NB4 (cell line): Measurements from ENCODE around the gene VAV2.
"Not testable (repeated sequence)": the region's sequence is repeated elsewhere in the genome, so short reads cannot be mapped to it uniquely, and the experiment has no call there.

Experiments
- DNase-seq: peaks from one replicate; pipeline ENCODE4 v3.0.0; 2010; ENCODE audit warnings: low read depth
- H3K4me3 ChIP-seq: one replicate; pipeline ENCODE4 v1.5.1; 2011; ENCODE audit warnings: mild to moderate bottlenecking, low read depth, low read length, moderate library complexity
- MAX ChIP-seq: IDR thresholded peaks from 2 replicates; pipeline ENCODE4 v1.6.1; 2011; ENCODE audit warnings: low read depth, low read length
- MYC ChIP-seq: IDR thresholded peaks from 2 replicates; pipeline ENCODE4 v1.6.1; 2011; ENCODE audit warnings: low read depth, low read length
- POLR2A ChIP-seq: IDR thresholded peaks from 2 replicates; pipeline ENCODE4 v1.6.1; 2011; ENCODE audit warnings: mild to moderate bottlenecking; ENCODE audit not compliant: insufficient read length; ENCODE audit errors: extremely low read depth
- TF ChIP-seq, protein P1 (sequence below): IDR thresholded peaks from one replicate; pipeline ENCODE4 v1.5.1; 2012; ENCODE audit warnings: low read depth, low read length

Gene VAV2

DNA sequence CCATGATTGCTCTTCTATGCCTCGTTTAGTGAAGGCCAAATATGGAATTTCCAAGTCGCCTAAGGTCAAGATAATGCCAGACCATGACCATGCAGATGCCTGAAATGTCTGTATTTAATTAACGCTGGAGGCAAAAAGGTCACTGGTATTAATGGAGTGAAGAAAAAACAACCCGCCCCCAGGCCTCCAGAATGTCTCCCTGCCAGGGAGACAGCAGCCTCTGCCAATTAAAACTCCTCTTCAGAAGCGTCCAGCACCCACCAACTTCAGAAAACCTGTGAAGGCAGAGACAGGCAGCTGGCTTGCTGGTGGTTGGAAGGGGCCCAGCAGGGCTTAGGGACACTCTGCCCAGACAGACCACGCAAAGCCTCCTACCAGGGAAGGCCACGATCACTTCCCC lies 94.4 kb downstream of the VAV2 start:
- H3K4me3 ChIP-seq, result no peak overlapping the region
- TF ChIP-seq MYC (no peak), MAX (no peak), POLR2A (no peak)
- TF ChIP-seq, protein P1, sequence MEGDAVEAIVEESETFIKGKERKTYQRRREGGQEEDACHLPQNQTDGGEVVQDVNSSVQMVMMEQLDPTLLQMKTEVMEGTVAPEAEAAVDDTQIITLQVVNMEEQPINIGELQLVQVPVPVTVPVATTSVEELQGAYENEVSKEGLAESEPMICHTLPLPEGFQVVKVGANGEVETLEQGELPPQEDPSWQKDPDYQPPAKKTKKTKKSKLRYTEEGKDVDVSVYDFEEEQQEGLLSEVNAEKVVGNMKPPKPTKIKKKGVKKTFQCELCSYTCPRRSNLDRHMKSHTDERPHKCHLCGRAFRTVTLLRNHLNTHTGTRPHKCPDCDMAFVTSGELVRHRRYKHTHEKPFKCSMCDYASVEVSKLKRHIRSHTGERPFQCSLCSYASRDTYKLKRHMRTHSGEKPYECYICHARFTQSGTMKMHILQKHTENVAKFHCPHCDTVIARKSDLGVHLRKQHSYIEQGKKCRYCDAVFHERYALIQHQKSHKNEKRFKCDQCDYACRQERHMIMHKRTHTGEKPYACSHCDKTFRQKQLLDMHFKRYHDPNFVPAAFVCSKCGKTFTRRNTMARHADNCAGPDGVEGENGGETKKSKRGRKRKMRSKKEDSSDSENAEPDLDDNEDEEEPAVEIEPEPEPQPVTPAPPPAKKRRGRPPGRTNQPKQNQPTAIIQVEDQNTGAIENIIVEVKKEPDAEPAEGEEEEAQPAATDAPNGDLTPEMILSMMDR, result no peak

GRCh38 chr9:133896007-133896406 lies 96.1 kb downstream of the VAV2 start:
- DNase-seq, H3K4me3 ChIP-seq: not testable (repeated sequence)

More for the DNA sequence above, 94.4 kb downstream of the VAV2 start:
- DNase-seq, result no peak

GRCh38 chr9:133895335-133895734 lies 96.8 kb downstream of the VAV2 start:
- TF ChIP-seq POLR2A (no peak), MAX (no peak), MYC (no peak)
- TF ChIP-seq, protein P1, result no peak
- DNase-seq, result no peak
- H3K4me3 ChIP-seq, result no peak overlapping the region

GRCh38 chr9:133894377-133895321 lies 97.5 kb downstream of the VAV2 start:
- H3K4me3 ChIP-seq, result no peak overlapping the region
- no peak for TF ChIP-seq MYC
- TF ChIP-seq, protein P1, result no peak
- TF ChIP-seq MAX, result no peak
- TF ChIP-seq POLR2A, result no peak
- DNase-seq, result no peak

- no peak overlapping the region for H3K4me3 ChIP-seq
- TF ChIP-seq, protein P1, result no peak
- TF ChIP-seq POLR2A (no peak), MYC (no peak), MAX (no peak)
- no peak for DNase-seq
Observed at GRCh38 chr9:133893191-133893994, 98.7 kb downstream of the VAV2 start.

- DNase-seq, result no peak
- H3K4me3 ChIP-seq, result no peak overlapping the region
- no peak for TF ChIP-seq MAX
- no peak for TF ChIP-seq POLR2A
- no peak for TF ChIP-seq MYC
- TF ChIP-seq, protein P1, result no peak
Observed at GRCh38 chr9:133892193-133892920, 99.8 kb downstream of the VAV2 start.
